HG03469 (cell line): ENCODE data around the gene OLFML1.
A peak's percentile ranks its signal among the peaks of the same experiment; 100 is the strongest.

Experiments
- ATAC-seq: cut with Tn5 transposase; IDR thresholded peaks from one replicate; pipeline ENCODE4 v1.9.1; 2021; ENCODE audit warnings: mild to moderate bottlenecking, moderate library complexity, moderate number of reproducible peaks; ENCODE audit not compliant: unreplicated experiment

OLFML1 gene

DNA sequence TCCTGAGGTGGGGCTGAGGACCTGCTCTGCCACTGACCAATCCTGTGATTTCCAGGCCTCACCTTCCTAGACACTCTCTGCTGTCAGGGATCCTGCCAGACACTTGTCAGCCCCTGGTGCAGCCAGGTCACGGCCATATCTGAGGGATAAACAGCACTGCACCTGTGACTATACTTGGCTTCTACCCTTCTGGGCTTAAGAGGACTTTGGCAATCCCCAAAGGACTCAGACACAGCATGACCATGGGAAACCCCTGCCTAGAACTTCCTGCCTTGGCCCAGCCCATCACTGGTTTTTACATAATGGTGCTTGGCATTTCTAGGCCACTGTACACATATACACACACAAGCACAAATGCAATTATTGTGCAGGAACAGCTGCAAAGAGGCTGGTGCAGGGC, 11.6 kb upstream of the OLFML1 start:
- peak; percentile 85 for ATAC-seq

DNA sequence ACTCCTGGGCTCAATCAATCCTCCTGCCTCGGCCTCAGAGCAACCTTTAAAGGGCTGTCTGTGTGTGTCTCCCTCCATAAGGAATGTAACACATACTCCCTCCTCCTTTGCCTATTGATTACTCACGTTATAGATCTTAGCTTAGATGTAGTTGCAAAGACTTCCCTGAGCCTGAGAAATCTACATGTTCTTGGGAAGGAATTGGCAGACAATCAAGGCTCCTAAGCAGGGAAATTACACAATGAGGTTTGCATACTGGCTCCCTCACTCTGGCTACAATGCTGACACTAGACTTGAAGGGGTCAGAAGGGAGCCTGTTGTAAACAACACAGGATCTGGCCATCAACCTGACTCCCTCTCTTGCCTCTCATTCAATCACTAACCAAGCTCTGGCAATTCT, 5.2 kb upstream of the OLFML1 start:
- ATAC-seq, result no peak

DNA sequence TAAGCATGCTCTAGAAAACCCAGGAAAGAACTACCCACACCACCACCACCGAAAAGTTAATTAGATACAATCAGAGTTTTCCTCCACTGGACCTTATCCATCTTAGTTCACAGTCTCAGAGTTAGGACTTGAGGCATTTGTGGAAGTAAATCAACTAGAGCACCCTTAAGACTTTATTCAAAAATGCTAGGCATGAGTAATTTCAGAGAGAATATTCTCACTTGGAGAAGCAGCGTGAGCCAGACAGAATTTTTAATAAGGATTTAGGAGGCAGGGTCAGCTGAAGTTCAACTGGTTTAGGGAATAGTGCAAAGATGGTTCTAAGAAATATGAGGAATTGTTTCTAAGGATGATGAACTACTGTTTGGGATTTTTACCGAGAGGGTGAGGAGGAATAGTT, 1.2 kb upstream of the OLFML1 start:
- no peak for ATAC-seq

DNA sequence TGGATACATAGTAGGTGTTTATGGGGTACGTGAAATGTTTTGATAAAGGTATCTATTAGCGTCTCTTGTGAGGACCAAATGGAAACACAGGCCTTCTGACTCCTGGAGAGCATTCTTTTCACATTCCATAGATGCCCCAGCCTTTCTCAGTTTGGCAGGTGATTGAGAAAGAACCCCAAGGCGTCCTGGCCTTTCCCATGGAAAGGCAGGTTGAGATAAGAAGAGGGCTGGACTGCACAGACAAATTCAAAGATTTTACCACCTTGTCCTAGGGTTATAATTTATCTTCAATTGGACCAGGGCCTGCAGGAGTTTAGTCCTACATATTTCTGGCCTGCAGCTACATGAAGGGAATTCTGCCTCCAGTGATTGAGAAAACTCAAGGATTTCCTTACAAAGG, 661 bp upstream of the OLFML1 start:
- no peak for ATAC-seq

DNA sequence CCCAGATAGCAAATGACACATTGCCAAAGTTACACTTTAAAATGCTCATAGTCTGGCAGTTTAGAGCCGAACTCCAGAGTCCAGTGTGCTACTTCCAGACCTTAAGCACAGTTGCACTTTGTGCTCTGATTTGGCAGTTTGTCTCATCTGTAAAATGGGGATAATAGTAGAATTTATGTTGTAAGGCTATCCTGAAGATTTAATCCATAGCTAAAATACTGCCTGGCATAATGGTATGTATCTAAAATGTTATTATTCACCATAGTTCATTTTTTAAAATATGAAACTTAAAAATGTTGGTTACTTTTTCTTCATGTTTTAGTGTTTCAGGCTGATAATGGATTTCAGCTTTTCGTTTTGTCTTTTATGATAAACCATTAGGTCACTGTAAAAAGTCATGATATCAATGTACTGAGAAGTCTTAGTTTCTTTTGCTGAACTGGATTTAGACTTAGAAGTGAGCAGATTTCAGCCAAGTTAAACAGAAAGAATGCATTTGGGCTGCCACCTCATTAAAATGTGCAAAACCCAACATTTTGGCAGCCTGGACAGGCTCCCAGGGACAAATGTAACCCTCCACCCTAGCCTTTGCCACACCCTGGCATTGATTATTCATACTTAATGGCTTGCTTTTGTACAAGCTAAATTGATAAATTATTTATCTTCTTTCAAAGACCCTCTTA, 933 bp downstream of the OLFML1 start:
- no peak for ATAC-seq

DNA sequence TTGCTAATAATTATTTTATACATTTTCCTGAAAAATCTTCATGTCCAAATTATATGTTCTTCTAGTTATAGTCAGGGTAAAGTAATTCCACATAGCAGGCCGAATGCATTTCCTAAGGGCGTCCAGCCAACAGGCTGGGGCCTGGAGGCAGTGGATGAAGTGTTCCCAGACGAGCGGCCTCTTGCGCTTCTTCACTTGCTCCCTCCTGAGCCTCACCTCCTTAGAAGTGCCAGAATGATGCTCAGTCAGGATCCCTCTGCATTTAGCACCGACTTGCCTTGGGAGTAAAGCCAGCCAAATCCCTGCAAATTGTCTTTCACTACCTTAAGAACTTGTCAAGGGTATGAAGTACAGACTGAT, 1.5 kb downstream of the OLFML1 start:
- ATAC-seq, result no peak

DNA sequence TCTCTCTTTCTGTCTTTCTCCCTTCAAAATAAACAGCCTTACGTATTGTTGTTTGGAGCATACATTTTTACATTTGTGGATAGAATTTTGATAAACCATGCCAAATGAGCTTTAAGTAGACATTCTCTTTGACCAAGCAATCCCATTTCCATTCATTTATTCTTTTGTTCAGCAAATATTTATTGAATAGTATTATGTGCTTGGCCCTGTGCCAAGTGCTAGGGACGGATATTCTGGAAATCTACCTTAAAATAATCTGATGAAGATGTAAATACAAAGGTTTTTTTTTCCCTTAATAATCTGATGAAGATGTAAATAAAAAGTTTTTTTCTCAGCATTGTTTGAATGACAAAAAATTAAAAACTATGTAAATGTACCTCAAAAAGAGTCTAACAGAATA, 2.1 kb downstream of the OLFML1 start:
- no peak for ATAC-seq

DNA sequence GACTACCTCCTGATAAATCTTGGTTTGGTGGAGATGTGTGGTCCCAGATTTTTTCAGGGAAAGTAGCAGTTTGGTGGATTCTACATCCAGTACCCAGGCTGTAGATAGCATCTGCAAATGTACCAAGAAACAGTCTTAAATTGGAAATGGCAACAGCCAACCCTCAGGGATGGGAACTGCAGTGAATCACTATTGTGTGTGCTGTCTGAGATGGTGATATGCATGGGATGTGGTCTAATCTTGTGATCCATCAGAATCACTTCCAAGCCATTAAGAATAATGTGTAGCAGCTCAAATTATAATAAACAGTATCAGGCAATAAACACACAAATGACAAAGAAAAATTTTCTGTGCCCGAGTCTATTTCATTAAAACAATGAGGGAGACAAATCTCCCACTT, 3.4 kb downstream of the OLFML1 start:
- no peak for ATAC-seq

DNA sequence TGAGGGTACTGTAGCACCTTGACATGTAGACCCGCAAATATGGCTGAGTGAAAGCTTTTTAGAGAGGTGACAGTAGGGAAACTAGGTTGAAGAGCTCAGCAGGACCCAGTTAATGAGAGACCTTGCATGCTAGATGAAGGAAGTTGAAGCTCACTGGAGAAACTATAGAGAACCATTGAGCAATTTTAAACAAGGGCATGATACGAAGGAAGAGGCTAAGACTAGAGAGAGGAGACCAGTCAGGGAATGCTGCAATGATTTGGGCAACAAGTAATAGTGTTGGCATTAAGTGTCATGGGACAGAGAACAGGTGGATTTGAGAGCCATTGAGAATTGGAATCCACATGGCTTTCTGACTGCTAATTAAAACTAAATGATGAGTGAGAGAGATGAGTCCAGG, 4.1 kb downstream of the OLFML1 start:
- ATAC-seq, result no peak

DNA sequence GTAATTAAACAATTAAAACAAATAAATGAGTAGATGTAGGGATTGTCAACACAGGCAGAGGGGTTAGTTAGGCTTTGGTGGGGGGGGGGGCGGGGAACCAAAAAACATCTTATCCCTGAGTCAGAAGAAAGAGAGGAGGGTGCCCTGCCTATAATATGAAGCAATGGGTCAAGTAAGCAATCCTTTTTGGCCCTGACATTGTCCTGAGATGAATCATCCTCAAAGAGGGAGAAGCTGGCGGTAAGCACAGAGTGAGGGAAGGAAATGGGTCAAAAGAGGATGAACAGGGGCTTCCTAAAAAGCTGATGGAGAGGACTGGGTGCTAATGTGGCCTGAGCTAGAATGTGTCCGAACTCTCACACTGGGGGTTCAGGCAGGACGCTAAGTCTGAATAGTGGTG, 4.7 kb downstream of the OLFML1 start:
- no peak for ATAC-seq

DNA sequence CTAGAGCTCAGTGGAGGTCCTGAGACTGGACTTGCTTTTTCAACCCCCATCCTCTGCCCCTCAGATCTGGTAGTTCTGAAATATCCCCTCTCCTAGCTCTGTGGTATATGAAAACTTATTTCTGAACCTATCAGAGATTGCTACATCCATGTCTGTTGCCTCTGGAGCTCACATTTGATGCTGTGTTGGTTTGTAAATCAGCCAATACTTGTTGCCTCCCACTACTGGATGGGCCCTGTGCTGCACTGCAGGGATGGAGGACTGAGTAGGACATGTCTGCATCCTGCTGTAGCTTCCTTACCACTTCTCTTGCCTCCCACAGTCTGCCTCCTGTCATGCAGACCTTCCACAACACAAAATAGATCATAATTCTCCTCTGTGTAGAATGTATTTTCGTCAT, 5.2 kb downstream of the OLFML1 start:
- no peak for ATAC-seq

DNA sequence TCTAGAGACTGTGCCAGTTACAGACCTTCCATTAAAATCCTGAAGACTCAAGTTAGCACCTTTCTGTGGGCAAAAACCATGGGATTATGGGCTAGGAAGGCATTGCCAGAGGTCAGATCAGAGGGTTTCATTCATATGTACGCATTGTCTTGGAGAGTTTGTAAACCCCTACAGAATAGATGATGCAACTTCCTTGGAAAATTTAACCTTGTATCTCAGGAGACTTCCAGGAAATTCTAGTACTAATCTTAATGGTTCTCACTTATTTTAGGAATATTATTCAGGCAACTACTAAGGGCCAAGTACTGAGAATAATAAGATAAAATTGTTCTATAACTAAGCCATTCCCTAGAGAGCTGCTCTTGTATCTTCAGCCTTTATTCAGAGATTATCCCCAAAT, 6.9 kb downstream of the OLFML1 start:
- no peak for ATAC-seq

DNA sequence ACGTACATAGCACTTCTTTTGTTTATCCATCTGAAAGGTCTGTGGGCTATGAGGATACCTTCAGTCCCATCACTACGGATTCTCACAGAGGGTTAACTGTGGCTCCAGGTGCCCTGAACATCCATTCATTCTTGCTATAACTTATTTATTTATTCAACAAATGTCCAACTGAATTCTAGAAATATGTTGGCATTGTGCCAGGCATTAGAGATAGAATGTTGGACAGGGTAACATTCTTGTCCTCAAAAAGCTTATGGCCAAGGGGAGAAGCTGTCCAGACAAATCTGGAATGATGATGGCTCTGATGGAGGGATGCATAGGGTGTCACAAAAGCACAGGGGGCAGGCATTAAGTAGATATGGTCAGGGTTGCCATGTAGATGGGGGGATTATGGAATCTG, 8.4 kb downstream of the OLFML1 start:
- ATAC-seq, result no peak

DNA sequence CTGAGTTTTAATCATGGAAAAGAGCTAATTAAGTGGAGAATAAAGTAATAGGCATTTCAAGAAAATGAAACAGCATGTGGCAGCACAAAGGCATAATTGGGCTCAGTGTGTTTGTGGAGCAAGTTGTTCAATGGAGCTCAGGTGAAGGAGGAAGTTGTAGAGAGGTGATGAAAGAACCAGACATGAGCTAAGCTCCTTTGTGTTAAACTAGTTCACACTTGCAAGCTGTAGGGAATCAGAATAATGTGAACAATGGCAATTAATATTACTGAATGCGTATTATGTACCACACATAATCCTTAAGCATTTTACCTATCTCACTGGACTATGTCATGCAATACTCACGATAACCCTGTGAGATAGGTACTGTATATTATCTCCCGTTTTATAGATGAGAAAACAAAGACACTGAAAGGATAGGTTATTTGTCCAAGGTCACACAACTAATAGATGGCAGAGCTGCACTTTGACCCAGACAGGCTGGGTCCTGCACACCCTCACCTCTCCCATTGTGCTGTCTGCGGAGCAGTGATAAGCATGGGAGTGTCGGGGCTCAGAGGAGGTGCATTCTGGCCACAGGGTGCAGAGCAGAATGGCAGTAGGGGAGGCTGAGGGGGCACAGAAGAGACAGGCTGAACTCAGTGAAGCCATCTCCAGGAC, 8.9 kb downstream of the OLFML1 start:
- no peak for ATAC-seq

DNA sequence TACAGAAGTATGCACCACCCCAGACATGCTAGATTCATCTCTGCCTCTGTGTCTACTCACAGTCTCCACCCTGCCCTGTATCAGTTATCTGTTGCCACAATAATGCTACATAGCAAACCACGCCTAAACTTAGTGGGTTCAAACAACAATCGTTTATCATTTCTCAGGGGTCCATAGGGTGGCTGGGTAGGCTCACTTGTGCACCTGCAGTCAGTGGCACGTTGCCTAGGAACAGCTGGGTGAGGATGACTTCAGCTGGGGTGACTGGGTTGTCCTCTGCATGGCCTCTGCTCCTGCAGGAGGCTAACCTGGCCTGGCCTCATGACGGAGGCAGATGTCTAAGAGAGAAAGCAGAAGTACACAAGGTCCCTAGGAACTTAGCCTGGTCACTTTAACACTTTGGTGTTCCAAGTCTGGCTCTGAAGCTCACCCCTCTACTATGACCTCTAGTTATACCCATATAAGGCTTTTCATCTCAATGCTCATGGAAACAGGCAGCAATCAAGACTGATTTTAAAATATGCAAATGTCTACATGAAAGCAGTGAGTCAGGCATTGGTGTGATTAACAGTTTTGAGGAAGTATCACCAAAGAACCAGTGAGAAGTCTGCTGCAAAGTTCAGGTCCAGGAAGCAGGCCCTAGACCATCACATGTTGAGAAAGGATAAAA, 10.7 kb downstream of the OLFML1 start:
- ATAC-seq, result peak; percentile 88

DNA sequence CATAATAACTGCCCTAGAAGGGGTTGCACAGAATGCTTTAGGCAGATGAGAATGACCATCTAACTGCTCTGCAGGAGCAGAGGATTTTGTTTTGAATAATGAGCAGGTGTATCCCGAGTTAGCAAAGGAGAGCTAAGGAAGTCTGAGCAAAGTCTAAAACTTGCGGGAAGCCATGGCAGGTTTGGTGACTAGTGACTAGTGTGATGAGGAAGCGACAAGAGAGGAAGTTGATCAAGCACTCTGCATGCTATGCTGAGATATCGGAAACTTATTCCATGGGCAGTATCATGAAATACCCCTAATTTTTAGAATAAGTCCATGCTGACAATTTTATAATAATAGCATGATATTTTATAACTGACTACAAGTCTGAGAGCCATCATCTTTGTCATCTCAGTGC, 12.9 kb downstream of the OLFML1 start:
- no peak for ATAC-seq

DNA sequence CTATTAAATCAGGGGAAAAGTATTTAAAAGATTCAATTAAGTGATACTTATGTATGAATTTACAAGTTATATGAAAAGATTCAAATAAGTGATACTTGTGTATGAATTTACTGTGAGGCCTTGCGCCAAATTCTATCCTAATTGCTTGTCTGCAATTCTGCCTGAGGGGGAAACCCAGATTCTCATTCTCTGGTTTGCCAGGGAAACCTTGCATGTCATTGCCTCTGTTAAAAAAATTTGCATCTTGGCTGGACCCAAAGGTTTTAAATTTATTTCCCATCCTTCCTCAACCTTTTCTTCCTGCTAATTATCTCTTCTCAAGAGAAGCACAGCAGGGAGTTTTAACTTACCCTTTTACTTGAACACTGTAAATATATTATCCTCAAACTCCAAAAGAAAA, 13.8 kb downstream of the OLFML1 start:
- no peak for ATAC-seq

DNA sequence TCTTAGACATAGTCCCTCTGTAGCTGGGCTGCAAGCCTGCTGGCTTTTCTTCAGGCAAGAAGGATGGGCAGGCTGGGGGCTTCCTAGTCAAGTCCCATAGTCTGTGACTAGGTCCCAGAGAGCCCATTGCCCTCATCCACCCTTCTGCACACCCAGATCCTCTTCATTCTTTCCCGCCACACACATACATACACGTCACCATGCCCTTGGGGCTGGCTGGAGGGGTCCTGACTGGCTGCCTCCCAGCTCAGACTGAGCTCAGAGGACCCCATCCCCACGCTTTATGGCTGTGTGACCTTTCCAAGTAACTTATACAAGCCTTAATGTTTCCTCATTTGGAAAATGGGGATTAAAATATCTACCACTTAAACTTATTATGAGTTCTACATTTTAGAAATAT, 14.9 kb downstream of the OLFML1 start:
- ATAC-seq, result no peak

DNA sequence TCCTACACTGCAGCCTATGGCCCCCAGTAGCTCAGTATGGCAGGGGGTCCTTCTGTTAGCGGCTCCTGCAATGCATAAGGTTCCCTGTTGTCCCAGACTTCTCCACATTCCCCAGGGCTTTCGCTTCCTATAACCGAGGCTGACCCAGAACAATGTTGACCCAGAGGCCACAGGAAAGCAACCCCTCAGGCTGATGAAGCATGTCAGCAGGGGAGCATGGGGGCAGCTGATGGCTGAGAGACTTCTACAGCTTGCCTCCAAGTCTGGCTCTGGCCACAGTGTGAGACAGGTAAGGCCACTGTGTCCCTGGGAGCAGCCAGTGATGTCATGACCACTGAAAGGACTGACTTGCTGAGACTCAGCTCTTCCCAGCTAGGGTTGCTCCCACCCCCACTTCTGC, 15.9 kb downstream of the OLFML1 start:
- ATAC-seq, result no peak

DNA sequence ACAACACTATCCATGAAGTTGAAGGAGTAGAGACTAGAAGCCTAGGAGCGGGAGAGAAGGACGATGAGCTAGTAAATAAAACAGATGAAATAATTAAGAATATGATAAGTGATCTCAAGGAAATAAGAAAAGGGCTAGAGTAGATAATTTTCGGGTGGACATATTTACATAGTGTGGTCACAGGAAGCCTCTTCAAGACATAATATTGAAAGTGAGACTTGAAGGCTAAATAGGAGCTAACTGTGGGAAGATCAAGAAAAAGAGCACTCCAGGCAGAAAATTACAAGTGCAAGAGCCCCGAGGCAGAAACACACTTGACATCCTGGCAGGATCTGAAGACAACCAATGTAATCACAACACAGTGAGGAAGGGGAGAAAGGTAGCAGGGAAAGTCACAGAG, 16.6 kb downstream of the OLFML1 start:
- ATAC-seq, result no peak

DNA sequence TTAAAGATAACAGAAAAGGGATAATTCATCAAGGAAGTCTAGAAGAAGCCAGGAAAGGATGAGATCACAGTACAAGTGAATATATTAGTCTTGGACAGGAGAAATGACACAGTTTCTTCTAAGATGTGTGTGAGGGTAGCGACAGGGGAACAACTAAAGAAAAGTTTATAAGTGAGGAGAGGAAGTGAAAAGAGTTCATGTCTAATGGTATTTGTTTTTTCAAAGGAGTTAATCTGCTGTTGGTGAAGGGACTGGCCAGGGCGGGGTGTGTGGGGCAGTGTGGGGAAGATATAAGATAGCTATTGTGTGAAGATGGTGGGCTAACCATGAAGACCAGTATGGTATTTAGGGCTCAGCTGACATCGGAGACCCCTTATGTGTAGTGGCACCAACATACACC, 20.9 kb downstream of the OLFML1 start:
- no peak for ATAC-seq

DNA sequence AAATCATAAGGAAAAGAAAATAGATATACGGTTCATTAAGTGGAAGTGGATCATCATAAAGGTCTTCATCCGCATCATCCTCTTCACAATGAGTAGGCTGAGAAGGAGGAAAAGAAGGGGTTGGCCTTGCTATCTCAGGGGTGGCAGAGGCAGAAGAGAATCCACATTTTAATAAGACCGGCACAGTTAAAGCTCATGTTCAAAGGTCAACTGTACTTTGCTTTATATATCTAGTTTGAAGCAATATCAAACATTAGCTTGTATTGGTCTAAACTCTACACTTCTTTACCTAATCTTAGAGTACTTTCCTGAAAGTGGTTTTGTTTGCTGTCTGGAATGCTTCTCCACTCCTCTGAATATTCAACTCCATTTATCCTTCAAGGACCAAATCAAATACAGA, 22.8 kb downstream of the OLFML1 start:
- no peak for ATAC-seq

DNA sequence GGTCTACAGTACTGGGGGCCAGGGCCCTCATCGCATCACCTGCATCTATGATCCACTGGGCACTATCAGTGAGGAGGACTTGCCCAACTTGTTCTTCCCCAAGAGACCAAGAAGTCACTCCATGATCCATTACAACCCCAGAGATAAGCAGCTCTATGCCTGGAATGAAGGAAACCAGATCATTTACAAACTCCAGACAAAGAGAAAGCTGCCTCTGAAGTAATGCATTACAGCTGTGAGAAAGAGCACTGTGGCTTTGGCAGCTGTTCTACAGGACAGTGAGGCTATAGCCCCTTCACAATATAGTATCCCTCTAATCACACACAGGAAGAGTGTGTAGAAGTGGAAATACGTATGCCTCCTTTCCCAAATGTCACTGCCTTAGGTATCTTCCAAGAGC, 24.7 kb downstream of the OLFML1 start:
- no peak for ATAC-seq
